Epithelial cell of proximal tubule (primary cell): Measurements from ENCODE around the gene DSTN. TPM values are rescaled to one million over a fixed set of nuclear protein-coding genes. Genes with fewer than 3 reads are reported as not detected.

Experiments used
- DNase-seq: peaks from one replicate; pipeline ENCODE4 v3.0.0-alpha.2; 2011; ENCODE audit warnings: low read depth
- H3K4me3 ChIP-seq: 2 replicates; pipeline ENCODE4 v1.5.1; 2011; ENCODE audit warnings: low read depth, mild to moderate bottlenecking, low read length
- total RNA-seq: library from RNA; depleted of rRNA; stranded (reverse); fragments of >200 nt; gene quantifications from 2 replicates; pipeline ENCODE4 v1.2.3, GENCODE V29; 2015
- TF ChIP-seq, protein P1 (sequence below): conservative IDR thresholded peaks from 2 replicates; pipeline ENCODE4 v1.5.1; 2012; ENCODE audit warnings: low read depth, mild to moderate bottlenecking, low read length

Gene DSTN
- total RNA-seq, 1 donor from 2014 or later, result 317 TPM

DNA sequence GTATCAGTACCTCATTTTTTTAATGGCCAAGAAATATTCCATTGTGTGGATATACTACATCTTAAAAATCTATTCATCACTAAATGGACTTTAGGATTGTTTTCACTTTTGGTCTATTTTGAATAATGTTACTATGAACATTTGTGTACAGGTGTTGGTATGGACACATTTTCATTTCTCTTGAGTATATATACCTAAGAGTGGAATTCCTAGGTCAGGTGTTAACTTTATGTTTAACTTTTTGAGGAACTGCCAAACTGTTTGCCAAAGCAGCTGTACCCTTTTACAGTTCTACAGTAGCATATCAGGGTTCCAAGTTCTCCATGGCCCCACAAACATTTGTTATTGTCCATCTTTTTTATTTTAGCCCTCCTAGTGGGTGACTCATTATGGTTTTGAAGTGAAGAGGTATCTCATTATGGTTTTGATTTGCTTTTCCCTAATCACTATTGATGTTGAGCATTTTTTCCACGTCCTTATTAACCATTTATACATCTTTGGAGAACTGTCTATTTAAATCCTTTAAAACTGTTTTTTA lies 28.2 kb downstream of the DSTN start:
- TF ChIP-seq, protein P1, sequence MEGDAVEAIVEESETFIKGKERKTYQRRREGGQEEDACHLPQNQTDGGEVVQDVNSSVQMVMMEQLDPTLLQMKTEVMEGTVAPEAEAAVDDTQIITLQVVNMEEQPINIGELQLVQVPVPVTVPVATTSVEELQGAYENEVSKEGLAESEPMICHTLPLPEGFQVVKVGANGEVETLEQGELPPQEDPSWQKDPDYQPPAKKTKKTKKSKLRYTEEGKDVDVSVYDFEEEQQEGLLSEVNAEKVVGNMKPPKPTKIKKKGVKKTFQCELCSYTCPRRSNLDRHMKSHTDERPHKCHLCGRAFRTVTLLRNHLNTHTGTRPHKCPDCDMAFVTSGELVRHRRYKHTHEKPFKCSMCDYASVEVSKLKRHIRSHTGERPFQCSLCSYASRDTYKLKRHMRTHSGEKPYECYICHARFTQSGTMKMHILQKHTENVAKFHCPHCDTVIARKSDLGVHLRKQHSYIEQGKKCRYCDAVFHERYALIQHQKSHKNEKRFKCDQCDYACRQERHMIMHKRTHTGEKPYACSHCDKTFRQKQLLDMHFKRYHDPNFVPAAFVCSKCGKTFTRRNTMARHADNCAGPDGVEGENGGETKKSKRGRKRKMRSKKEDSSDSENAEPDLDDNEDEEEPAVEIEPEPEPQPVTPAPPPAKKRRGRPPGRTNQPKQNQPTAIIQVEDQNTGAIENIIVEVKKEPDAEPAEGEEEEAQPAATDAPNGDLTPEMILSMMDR, result no peak
- no peak overlapping the region for H3K4me3 ChIP-seq
- no peak for DNase-seq

DNA sequence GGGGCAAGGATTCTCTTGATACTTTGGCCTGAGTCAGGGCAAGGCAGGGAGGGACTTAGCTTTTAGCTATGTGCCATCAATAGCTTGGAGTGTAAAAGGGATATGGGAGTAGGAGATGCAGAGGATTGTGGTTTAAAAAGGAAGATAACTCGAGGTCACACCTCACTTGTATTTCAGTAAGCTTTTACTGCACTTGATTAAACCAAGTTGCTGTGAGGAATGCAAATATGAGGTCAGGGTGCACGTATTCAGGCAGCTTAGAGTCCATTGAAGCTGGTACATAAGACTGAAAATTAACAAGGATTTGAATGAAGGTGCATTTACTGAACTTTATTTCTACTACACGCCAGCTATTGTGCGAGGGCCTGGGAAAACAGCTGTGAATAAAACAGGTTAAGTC lies 32.1 kb downstream of the DSTN start:
- H3K4me3 ChIP-seq, result no peak overlapping the region
- TF ChIP-seq, protein P1, result no peak
- no peak for DNase-seq

DNA sequence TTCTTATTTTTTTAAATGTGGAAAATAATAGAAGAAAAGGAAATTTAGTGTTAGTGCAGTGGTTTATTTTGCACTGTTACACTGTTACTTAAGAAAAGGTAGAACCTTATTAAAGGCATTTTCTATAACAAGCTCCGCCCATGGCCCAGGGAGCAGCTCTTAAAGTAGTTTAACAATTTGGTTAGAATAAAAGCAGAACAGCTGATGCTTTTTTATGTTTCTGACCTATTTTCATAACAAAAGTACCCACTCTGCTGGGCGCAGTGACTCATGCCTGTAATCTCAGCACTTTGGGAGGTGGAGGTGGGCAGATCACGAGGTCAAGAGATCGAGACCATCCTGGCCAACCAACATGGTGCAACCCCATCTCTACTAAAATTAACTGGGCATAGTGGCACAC lies 32.6 kb downstream of the DSTN start:
- TF ChIP-seq, protein P1, result no peak
- no peak overlapping the region for H3K4me3 ChIP-seq
- DNase-seq, result no peak

DNA sequence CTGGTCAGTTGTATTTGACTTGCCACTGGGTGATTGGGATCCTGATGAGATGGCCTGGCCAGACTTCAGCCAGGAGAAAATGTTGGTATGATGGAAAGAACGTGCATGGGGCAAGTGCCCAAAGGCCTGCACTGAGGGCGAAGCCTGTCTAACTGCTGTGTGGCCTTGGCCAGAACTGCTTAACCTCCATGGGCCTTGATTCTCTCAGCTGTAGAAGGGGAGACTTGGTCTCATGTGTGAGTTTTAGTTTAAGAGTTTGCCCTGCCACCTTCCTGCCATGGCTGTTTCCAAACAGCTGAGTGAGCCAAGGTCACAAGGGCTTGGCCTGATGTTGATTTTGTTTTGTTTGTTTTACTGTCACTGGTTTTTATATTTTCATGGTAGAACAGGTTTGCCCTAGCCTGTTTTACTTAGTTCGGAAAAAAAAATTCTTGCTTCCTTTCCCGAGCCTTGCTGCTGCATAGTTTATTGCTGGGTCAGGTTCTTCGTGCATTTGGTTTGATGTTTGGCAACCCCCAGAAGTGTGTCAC lies 35.3 kb downstream of the DSTN start:
- no peak overlapping the region for H3K4me3 ChIP-seq
- no peak for DNase-seq
- TF ChIP-seq, protein P1, result no peak

DNA sequence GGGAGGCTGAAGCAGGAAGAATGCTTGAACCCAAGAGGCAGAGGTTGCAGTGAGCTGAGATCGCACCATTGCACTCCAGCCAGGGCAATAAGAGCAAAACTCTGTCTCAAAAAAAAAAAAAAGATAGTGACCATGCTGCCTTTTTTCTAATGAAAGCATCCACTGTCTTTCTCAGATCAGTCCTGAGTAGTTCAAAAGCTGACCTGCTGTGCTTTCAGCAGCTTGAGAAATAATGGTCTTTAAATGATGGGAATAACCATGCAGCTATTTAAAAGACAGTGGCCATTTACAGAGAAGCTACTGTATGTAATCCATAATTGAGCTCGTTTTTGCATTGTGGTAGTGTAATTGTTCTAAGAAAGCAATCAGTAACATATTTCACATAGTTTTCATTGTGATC lies 36.1 kb downstream of the DSTN start:
- DNase-seq, result no peak
- TF ChIP-seq, protein P1, result no peak
- no peak overlapping the region for H3K4me3 ChIP-seq

DNA sequence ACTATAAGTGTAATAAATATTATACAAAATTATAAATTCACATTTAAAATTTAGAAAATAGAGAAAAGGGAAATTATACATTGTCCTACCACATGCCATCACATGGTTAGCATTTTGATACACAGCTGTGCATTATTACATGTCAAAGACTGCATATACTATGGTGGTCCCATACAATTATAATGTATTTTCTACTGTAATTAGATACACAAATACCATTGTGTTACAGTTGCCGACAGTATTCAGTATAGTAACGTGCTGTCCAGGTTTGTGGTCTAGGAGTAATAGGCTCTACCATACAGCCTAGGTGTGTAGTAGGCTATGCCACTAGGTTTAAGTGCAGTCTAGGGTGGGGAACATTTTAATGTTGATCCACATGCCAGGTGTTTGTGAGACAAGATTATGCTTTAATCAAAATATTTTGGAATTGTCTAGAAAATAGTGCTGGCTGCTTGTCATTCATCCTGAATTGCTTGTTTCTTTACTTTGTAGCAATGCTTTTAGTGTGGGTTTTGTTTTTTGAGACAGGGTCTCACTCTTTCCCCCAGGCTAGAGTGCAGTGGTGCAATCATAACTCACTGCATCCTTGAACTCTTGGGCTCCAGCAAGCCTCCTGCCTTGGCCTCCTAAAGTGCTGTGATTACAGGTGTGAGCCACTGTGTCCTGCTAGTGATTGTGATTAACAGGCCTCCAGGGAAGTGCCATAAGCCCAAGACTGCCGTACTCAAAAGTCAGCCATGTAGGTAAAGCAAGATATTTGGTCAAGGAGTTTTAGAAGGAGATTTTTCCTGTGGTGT lies 39.0 kb downstream of the DSTN start:
- TF ChIP-seq, protein P1, result no peak
- no peak for DNase-seq
- no peak overlapping the region for H3K4me3 ChIP-seq
